Fibroblast of gingiva (primary cell): ENCODE measurements around the gene GLOD5.
A peak's percentile ranks its signal among the peaks of the same experiment; 100 is the strongest.
"Not testable (repeated sequence)": the region's sequence is repeated elsewhere in the genome, so short reads cannot be mapped to it uniquely, and the experiment has no call there.

ENCODE experiments used
- DNase-seq: peaks from one replicate; pipeline ENCODE4 v3.0.0-alpha.2; 2011; ENCODE audit warnings: low read depth

The GLOD5 gene

GRCh38 chrX:48794340-48794910 is 32.9 kb downstream of the GLOD5 start:
- no peak for DNase-seq

DNA sequence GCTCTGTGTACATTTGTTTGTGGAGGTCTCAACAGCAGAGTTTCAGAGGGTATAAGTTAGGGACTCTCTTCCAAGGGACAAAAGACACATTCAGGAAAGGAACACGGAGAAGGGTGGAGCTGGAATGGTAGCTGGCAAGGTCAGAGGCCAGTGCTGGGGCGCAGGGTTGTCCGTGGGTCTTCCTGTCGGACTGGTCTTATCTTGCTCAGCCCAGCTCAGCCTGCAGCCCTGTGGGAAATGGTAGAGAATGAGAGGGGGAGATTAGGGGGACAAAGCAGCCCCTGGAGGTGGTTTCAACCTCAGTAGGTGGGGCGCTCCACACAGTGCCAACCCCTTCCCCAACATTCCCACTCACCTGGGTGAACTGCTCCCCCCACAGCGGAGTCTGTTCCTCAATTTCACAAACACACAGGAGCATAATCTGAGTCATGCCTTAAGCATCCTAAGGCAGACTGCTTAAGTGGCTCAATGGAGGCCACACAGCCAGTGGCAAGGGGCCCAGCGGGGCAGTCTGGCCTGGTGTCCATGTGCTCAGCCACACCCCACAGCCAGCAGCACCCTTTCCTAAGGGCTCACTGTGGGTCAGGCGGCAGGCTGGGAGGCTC is 33.5 kb downstream of the GLOD5 start:
- DNase-seq: peak; percentile 65

- DNase-seq: no peak
Measured at GRCh38 chrX:48798318-48798717, 36.8 kb downstream of the GLOD5 start.

- no peak for DNase-seq
Measured at GRCh38 chrX:48800574-48801279, 39.2 kb downstream of the GLOD5 start.

- peak; percentile 99 for DNase-seq
Measured at GRCh38 chrX:48801280-48802088, 39.9 kb downstream of the GLOD5 start, which contains the start of gene HDAC6. Gene HDAC6 (plus strand): TSS chrX:48802067. CDS start chrX:48802693, 626 bp downstream.

DNA sequence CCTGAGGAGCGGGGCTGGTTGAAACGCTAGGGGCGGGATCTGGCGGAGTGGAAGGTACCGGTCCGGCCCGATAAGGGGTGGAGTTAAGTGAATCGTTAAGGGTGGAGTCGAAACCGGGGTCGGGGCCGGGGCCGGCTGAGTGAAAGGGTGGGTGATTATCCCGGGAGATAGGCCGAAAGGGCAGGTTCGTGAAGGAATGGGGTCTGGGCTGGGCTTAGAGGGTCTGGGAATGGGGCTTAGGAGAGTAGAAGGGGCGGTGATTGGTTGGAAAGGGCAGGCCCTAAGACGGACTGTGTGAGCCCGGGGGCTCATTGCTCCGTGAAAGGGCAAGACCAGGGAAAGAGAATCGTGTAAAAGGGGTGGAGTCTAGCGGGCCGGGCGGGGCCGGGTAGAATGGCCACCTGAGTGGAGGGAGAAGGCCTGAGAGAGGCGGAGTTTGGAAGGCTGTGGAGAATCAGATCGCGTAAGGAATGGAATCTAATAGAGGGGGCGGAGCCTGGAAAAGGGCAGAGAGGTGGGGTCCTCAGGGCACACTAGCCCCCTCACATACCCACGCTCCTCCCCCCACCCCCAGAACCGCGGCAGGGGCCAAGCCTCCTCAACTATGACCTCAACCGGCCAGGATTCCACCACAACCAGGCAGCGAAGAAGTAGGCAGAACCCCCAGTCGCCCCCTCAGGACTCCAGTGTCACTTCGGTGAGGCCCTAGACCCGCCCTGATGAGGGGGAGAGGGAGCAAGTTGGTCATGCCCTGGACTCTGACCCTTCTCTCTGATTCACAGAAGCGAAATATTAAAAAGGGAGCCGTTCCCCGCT is 40.8 kb downstream of the GLOD5 start:
- peak; percentile 70 for DNase-seq

GRCh38 chrX:48802905-48803200 is 41.3 kb downstream of the GLOD5 start:
- DNase-seq: no peak

- DNase-seq: no peak
Measured at GRCh38 chrX:48806081-48806480, 44.5 kb downstream of the GLOD5 start.

DNA sequence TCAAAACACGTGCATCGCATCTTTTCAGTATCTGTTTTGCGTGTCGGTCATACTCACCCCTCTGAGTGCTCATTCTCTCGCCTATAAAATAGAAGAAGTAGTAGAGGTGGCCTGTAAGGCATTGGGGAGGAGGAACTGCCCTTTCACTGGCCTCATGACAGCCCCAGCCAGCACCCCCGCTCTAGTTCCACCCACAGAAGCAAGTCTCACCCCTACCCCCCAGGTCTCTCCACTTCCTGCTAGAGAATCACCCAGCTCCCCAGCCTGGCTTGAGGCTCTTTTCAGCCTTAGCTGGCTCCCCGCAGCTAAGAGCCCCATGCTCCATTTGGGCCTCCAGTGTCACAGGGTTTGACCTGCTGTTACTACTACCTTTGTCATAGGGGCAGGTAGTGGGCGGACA is 52.1 kb downstream of the GLOD5 start:
- no peak for DNase-seq

DNA sequence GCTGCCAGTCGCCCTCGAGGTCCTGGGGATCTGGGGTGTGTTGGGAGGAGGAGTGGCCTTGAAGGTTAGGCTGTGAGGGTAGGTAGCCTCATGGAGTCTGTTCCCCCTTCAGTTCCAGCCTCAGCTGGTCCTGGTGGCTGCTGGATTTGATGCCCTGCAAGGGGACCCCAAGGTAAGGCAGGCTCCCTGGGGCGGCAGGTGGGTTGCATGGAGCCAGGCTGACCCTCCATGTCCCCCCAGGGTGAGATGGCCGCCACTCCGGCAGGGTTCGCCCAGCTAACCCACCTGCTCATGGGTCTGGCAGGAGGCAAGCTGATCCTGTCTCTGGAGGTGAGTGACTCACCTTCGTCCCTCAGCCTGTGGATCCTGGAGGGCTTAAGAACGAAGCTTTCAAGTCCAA is 53.2 kb downstream of the GLOD5 start:
- DNase-seq: no peak

DNA sequence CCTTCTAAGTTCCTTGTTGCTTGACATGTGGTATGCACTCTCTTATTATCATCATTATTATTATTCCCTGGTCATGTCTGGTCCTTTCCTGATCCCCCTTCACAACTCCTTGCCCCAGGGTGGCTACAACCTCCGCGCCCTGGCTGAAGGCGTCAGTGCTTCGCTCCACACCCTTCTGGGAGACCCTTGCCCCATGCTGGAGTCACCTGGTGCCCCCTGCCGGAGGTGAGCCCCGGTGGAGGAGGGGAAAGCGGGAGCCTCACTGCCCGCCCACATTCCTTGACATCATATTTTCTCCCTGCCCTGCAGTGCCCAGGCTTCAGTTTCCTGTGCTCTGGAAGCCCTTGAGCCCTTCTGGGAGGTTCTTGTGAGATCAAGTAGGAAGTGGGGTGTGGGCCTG is 53.7 kb downstream of the GLOD5 start:
- DNase-seq: no peak

- no peak for DNase-seq
Measured at GRCh38 chrX:48816014-48816810, 54.7 kb downstream of the GLOD5 start.

DNA sequence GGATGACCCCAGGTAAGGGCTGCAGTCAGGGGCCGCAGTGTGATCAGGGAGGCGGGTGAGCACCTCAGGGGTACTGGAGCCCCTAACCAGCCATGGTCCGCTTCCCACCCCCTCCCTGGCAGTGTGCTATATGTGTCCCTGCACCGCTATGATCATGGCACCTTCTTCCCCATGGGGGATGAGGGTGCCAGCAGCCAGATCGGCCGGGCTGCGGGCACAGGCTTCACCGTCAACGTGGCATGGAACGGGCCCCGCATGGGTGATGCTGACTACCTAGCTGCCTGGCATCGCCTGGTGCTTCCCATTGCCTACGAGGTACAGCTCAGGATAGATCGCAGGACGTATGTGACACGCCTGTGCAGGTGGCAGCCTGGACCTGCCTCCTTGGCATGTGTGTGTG is 56.6 kb downstream of the GLOD5 start:
- no peak for DNase-seq

- DNase-seq: no peak
Measured at GRCh38 chrX:48818866-48819265, 57.3 kb downstream of the GLOD5 start.

GRCh38 chrX:48819394-48819793 is 57.8 kb downstream of the GLOD5 start:
- DNase-seq: not testable (repeated sequence)

DNA sequence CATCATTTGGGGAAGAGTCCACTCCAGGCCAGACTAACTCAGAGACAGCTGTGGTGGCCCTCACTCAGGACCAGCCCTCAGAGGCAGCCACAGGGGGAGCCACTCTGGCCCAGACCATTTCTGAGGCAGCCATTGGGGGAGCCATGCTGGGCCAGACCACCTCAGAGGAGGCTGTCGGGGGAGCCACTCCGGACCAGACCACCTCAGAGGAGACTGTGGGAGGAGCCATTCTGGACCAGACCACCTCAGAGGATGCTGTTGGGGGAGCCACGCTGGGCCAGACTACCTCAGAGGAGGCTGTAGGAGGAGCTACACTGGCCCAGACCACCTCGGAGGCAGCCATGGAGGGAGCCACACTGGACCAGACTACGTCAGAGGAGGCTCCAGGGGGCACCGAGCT is 61.5 kb downstream of the GLOD5 start:
- no peak for DNase-seq
